B cell (primary cell): ENCODE data around the gene MAF. TPM values are rescaled to one million over a fixed set of nuclear protein-coding genes. Genes with fewer than 3 reads are reported as not detected.

Experiments
- ATAC-seq: fragments of 200-7000 bp; cut with Tn5 transposase; one replicate; pipeline ENCODE4 v1.10.0; 2021; ENCODE audit warnings: low read depth, mild to moderate bottlenecking, moderate number of reproducible peaks, moderate library complexity
- CTCF ChIA-PET: fragments of 350-600 bp; sonication (Branson Sonifier 250); formaldehyde crosslinking; loops from one replicate; lab custom pipeline; 2021; ENCODE audit warnings: antibody characterized with exemption, inconsistent platforms; lab: Charles Lee
- POLR2A ChIA-PET: fragments of 350-600 bp; sonication (Branson Sonifier 250); formaldehyde crosslinking; loops from one replicate; lab custom pipeline; 2021; ENCODE audit warnings: antibody characterized with exemption; lab: Charles Lee
- DNase-seq: peaks from one replicate; pipeline ENCODE4 v3.0.0; 2013
- H2AFZ ChIP-seq: 2 replicates; pipeline ENCODE4 v1.6.1; 2012; ENCODE audit warnings: mild to moderate bottlenecking, low read depth, low read length; ENCODE audit not compliant: insufficient read depth, poor library complexity, severe bottlenecking
- H3K27ac ChIP-seq, 2 donors: 1 replicate in 1 of 2; 2 replicates in 1 of 2; pipeline ENCODE4 v1.5.1; 2012 to 2013; ENCODE audit warnings: low read length in 2 of 2, mild to moderate bottlenecking in 2 of 2, moderate library complexity in 1 of 2
- H3K27me3 ChIP-seq, 4 experiments: fragments of 200-600 bp in 1 of 4; sonication (generic) in 1 of 4; replicated peaks in 1 of 4; 1 replicate in 2 of 4; 2 replicates in 2 of 4; pipeline versions ENCODE4 v1.6.1 to v1.7.0; 2013 to 2016; ENCODE audit warnings: low read length in 3 of 4, mild to moderate bottlenecking in 2 of 4, mixed read lengths in 1 of 4, moderate library complexity in 1 of 4; ENCODE audit not compliant: insufficient read depth in 4 of 4, control insufficient read depth in 3 of 4; ENCODE audit errors: control extremely low read depth in 1 of 4
- H3K36me3 ChIP-seq, 2 experiments: replicated peaks in 1 of 2; 1 replicate in 1 of 2; 2 replicates in 1 of 2; pipeline versions ENCODE4 v1.6.1 to v1.7.1; 2013; ENCODE audit warnings: low read length in 1 of 2; ENCODE audit not compliant: insufficient read depth in 2 of 2, control insufficient read depth in 1 of 2; ENCODE audit errors: control extremely low read depth in 1 of 2, extremely low read depth in 1 of 2
- H3K4me1 ChIP-seq, 2 donors: fragments of 200-600 bp in 1 of 2; sonication (generic) in 1 of 2; 1 replicate in 1 of 2; 2 replicates in 1 of 2; pipeline versions ENCODE4 v1.5.1 to v1.6.1; 2013 to 2017; ENCODE audit warnings: low read length in 2 of 2; ENCODE audit not compliant: control insufficient read depth in 2 of 2, insufficient read depth in 2 of 2
- H3K4me2 ChIP-seq: replicated peaks from 2 replicates; pipeline ENCODE3; 2012; ENCODE audit warnings: mild to moderate bottlenecking, low read depth, low read length; ENCODE audit not compliant: poor library complexity, severe bottlenecking
- H3K4me3 ChIP-seq, 5 experiments: fragments of 200-600 bp in 1 of 5; sonication (generic) in 1 of 5; 1 replicate in 3 of 5; 2 replicates in 2 of 5; pipeline versions ENCODE4 v1.5.1 to v1.7.0; 2011 to 2016; ENCODE audit warnings: low read length in 4 of 5, mild to moderate bottlenecking in 4 of 5, low read depth in 2 of 5, control low read depth in 1 of 5, moderate library complexity in 1 of 5; ENCODE audit not compliant: insufficient read depth in 1 of 5; ENCODE audit errors: control extremely low read depth in 1 of 5, extremely low read depth in 1 of 5
- H3K79me2 ChIP-seq: fragments of 200-600 bp; sonication (generic); one replicate; pipeline ENCODE4 v1.6.0; 2016; ENCODE audit warnings: low read length; ENCODE audit not compliant: control insufficient read depth, insufficient read depth
- H3K9ac ChIP-seq: fragments of 200-600 bp; sonication (generic); 2 replicates; pipeline ENCODE4 v1.6.1; 2017; ENCODE audit warnings: mild to moderate bottlenecking, low read length, moderate library complexity
- H3K9me3 ChIP-seq, 3 donors: one replicate each; pipeline versions ENCODE4 v1.6.1 to v1.7.1; 2013; ENCODE audit warnings: low read length in 2 of 3; ENCODE audit not compliant: control insufficient read depth in 2 of 3, insufficient read depth in 1 of 3; ENCODE audit errors: control extremely low read depth in 1 of 3
- H4K20me1 ChIP-seq: 2 replicates; pipeline ENCODE4 v1.6.0; 2012; ENCODE audit warnings: mild to moderate bottlenecking, low read length; ENCODE audit not compliant: insufficient read depth, control insufficient read depth, poor library complexity, severe bottlenecking
- H3K27ac Mint-ChIP-seq: one replicate; pipeline ENCODE4 v1.8.0; 2021; ENCODE audit warnings: mixed read lengths
- H3K27me3 Mint-ChIP-seq: one replicate; pipeline ENCODE4 v1.8.0; 2021; ENCODE audit warnings: mixed read lengths
- H3K4me1 Mint-ChIP-seq: one replicate; pipeline ENCODE4 v1.8.0; 2021; ENCODE audit warnings: mixed read lengths
- H3K4me3 Mint-ChIP-seq: one replicate; pipeline ENCODE4 v1.8.0; 2021; ENCODE audit warnings: mixed read lengths
- H3K9me3 Mint-ChIP-seq: one replicate; pipeline ENCODE4 v1.8.0; 2022; ENCODE audit warnings: mixed read lengths; ENCODE audit not compliant: insufficient read depth
- EZH2 ChIP-seq: IDR thresholded peaks from 2 replicates; pipeline ENCODE4 v1.6.1; 2012; ENCODE audit warnings: borderline replicate concordance, low read depth, mild to moderate bottlenecking, moderate library complexity, low read length; ENCODE audit not compliant: insufficient read depth, poor library complexity, severe bottlenecking
- WGBS: methylation state at CpG from one replicate; pipeline ENCODE4 v1.1.5; 2013; ENCODE audit warnings: missing lambda C conversion rate; ENCODE audit not compliant: insufficient coverage; 5-methylcytosine and 5-hydroxymethylcytosine counted together
- intact Hi-C: fragments of 100-400 bp; cut with micrococcal nuclease; formaldehyde crosslinking; loops from one replicate; pipeline ENCODE4 v1.10.0; 2022
- polyA plus RNA-seq: library from polyadenylated mRNA; depleted of rRNA; stranded (reverse); fragments of >200 nt; gene quantifications from 2 replicates; pipeline ENCODE4 v1.2.3, GENCODE V29; 2012
- total RNA-seq, 2 donors: library from RNA; stranded (reverse); fragments of 120-200 nt in 1 of 2; gene quantifications; 1 replicate in 1 of 2; 2 replicates in 1 of 2; pipeline versions ENCODE4 v1.2.3 to v1.2.4, GENCODE V29; 2013 to 2022
- TF ChIP-seq, protein P1 (sequence below): fragments of 200-600 bp; IDR thresholded peaks from one replicate; pipeline ENCODE4 v1.8.0; 2022; ENCODE audit warnings: antibody characterized with exemption, mild to moderate bottlenecking

MAF gene
- total and polyA plus RNA-seq, 2 donors (not counting 1 experiment from before 2014, with no cell fraction given), result 0.30 to 0.49 TPM

DNA sequence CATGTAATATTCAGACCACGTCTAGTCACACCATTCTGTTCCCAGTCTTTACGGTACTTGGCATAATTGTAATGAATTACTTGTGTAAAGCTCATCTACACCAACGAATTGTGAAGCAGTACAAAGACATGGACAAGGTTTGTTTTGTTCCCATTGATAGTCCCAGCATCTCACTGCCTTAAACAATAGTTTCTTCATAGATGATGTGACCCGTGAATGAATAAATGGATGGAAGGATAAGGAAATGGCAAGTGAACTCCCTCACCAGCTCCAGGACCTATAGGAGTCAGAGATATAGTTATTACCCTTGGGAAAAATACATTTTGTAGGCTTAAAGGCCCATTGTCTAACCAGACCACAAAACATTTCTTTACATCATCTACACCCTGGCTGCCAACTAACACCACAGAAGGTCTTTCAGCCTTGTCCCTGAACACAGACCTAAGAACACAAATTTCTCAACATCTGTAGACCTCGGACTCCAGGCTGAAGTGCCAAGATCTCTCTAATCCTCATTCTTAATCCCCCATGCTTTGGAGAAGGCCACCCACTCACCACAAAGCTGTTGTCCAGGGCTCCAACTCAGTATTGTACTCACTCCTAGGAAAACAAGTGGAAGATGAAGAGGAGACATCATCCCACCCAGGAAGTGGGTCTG is 38.2 kb downstream of the MAF start:
- no peaks in the 10 kb centered on the region for H3K4me1 Mint-ChIP-seq
- H3K4me2 ChIP-seq, result no peak overlapping the region
- no peak overlapping the region for H3K27ac ChIP-seq
- H3K4me3 ChIP-seq, result no peak overlapping the region
- ATAC-seq (no peak), DNase-seq (no peak)
- H3K27me3 ChIP-seq, result peaks cover 0 to 8% (median 0%) of the 10 kb centered on the region in 4 experiments
- H3K9me3 ChIP-seq, result no peaks in the 10 kb centered on the region
- H3K9ac ChIP-seq, result no peak overlapping the region
- ChIA-PET CTCF (no interaction called here), POLR2A (no interaction called here)
- no peak overlapping the region for H2AFZ ChIP-seq
- no peak overlapping the region for H3K4me3 Mint-ChIP-seq
- peaks cover 29% of the 10 kb centered on the region for H3K27me3 Mint-ChIP-seq
- no peaks in the 10 kb centered on the region for H3K36me3 ChIP-seq
- no peaks in the 10 kb centered on the region for H3K79me2 ChIP-seq
- no peaks in the 10 kb centered on the region for H4K20me1 ChIP-seq
- 75% methylated on average over 1 of the region's 5 CpGs for WGBS
- intact Hi-C loops, result no loop called here
- H3K27ac Mint-ChIP-seq, result no peak overlapping the region
- H3K9me3 Mint-ChIP-seq, result no peaks in the 10 kb centered on the region
- H3K4me1 ChIP-seq, result no peaks in the 10 kb centered on the region
- no peak for TF ChIP-seq EZH2
- TF ChIP-seq, protein P1, sequence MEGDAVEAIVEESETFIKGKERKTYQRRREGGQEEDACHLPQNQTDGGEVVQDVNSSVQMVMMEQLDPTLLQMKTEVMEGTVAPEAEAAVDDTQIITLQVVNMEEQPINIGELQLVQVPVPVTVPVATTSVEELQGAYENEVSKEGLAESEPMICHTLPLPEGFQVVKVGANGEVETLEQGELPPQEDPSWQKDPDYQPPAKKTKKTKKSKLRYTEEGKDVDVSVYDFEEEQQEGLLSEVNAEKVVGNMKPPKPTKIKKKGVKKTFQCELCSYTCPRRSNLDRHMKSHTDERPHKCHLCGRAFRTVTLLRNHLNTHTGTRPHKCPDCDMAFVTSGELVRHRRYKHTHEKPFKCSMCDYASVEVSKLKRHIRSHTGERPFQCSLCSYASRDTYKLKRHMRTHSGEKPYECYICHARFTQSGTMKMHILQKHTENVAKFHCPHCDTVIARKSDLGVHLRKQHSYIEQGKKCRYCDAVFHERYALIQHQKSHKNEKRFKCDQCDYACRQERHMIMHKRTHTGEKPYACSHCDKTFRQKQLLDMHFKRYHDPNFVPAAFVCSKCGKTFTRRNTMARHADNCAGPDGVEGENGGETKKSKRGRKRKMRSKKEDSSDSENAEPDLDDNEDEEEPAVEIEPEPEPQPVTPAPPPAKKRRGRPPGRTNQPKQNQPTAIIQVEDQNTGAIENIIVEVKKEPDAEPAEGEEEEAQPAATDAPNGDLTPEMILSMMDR, result no peak

DNA sequence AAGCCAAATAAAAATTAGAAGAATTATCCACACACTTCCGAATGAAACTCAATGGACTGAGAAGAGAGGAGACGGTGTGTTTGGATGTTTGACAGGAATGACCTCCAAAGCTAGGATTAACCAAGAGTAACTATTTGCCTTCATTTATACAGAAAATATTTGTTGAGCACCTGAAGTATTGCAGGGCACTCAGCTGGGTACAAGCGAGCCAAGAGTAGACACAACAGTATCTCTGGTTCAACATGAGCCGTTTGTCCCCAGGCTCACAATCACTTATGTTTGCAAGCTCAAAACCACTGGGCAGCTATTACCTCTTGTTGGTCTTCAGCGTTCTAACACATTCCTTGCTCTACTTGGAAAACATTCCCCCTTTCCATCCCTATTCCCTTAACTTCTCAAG is 38.8 kb downstream of the MAF start:
- CTCF ChIA-PET, result no interaction called here
- peaks cover 0 to 8% (median 0%) of the 10 kb centered on the region in 4 experiments for H3K27me3 ChIP-seq
- Mint-ChIP-seq H3K4me1 (no peaks in the 10 kb centered on the region), H3K27me3 (peaks cover 29% of the 10 kb centered on the region), H3K4me3 (no peak overlapping the region), H3K27ac (no peak overlapping the region), H3K9me3 (no peaks in the 10 kb centered on the region)
- no peak overlapping the region for H3K9ac ChIP-seq
- H2AFZ ChIP-seq, result no peak overlapping the region
- H3K79me2 ChIP-seq, result no peaks in the 10 kb centered on the region
- H3K27ac ChIP-seq, result no peak overlapping the region
- 95% methylated on average over 3 of the region's 5 CpGs for WGBS
- H3K4me1 ChIP-seq, result no peaks in the 10 kb centered on the region
- DNase-seq (no peak), ATAC-seq (no peak)
- no peaks in the 10 kb centered on the region for H3K9me3 ChIP-seq
- no peak overlapping the region for H3K4me3 ChIP-seq
- TF ChIP-seq EZH2, result no peak
- no peak overlapping the region for H3K4me2 ChIP-seq
- no peaks in the 10 kb centered on the region for H4K20me1 ChIP-seq
- POLR2A ChIA-PET, result no interaction called here
- intact Hi-C loops, result no loop called here
- no peaks in the 10 kb centered on the region for H3K36me3 ChIP-seq
